K562 (cell line): ENCODE data around the gene GNAL. TPM values are rescaled to one million over a fixed set of nuclear protein-coding genes. Genes with fewer than 3 reads are reported as not detected.

ENCODE experiments used
- ARID1B ChIP-seq: fragments of 450-650 bp; IDR thresholded peaks from 2 replicates; pipeline ENCODE4 v1.6.1; 2016; ENCODE audit warnings: antibody characterized with exemption, mild to moderate bottlenecking, inconsistent platforms
- CBFA2T3 ChIP-seq: fragments of 450-650 bp; IDR thresholded peaks from 2 replicates; pipeline ENCODE4 v1.6.1; 2017
- CSDE1 ChIP-seq, 2 experiments: fragments of 450-650 bp; IDR thresholded peaks; 2 replicates each; pipeline ENCODE4 v1.6.1; 2016; ENCODE audit warnings: mild to moderate bottlenecking in 1 of 2
- DDX20 ChIP-seq: fragments of 450-650 bp; IDR thresholded peaks from 2 replicates; pipeline ENCODE4 v1.6.1; 2016; ENCODE audit warnings: missing genetic modification characterization, low read depth, mild to moderate bottlenecking, missing compliant biosample characterization, moderate library complexity
- DPF2 ChIP-seq: fragments of 450-650 bp; IDR thresholded peaks from 2 replicates; pipeline ENCODE4 v1.6.1; 2016
- FUS ChIP-seq: fragments of 200-400 bp; formaldehyde crosslinking; optimal IDR thresholded peaks from 2 replicates; pipeline ENCODE3; 2017; ENCODE audit warnings: low read depth, low read length
- GABPB2 ChIP-seq: fragments of 250-450 bp; sonication (Bioruptor Pico); conservative IDR thresholded peaks from 2 replicates; pipeline ENCODE4 v1.5.1; 2021; ENCODE audit warnings: mild to moderate bottlenecking
- HNRNPK ChIP-seq: fragments of 200-400 bp; formaldehyde crosslinking; IDR thresholded peaks from one replicate; pipeline ENCODE4 v1.6.1; 2018; ENCODE audit warnings: mild to moderate bottlenecking, low read depth, low read length; ENCODE audit not compliant: poor library complexity, severe bottlenecking
- IRF1 ChIP-seq: sonication (generic); formaldehyde crosslinking; IDR thresholded peaks from 2 replicates; pipeline ENCODE4 v1.8.0; 2022; ENCODE audit warnings: missing genetic modification reagents, mild to moderate bottlenecking, borderline replicate concordance
- MAFF ChIP-seq: IDR thresholded peaks from 2 replicates; pipeline ENCODE4 v1.6.1; 2012; ENCODE audit warnings: low read length, improper control_type of control experiment
- MAFG ChIP-seq: fragments of 450-650 bp; conservative IDR thresholded peaks from 2 replicates; pipeline ENCODE4 v1.6.1; 2016; ENCODE audit warnings: missing genetic modification characterization, missing compliant biosample characterization
- MCM3 ChIP-seq: fragments of 450-650 bp; IDR thresholded peaks from 2 replicates; pipeline ENCODE4 v1.6.1; 2016
- NCOA6 ChIP-seq: fragments of 450-650 bp; IDR thresholded peaks from 2 replicates; pipeline ENCODE4 v1.6.1; 2017; ENCODE audit warnings: mild to moderate bottlenecking
- NCOR1 ChIP-seq: fragments of 450-650 bp; IDR thresholded peaks from 2 replicates; pipeline ENCODE4 v1.6.1; 2016; ENCODE audit warnings: mild to moderate bottlenecking, moderate library complexity
- NFE2 ChIP-seq: IDR thresholded peaks from 2 replicates; pipeline ENCODE4 v1.6.1; 2014; ENCODE audit warnings: antibody characterized with exemption, low read depth
- NR1H2 ChIP-seq: sonication (generic); formaldehyde crosslinking; IDR thresholded peaks from 2 replicates; pipeline ENCODE4 v1.4.0; 2020; ENCODE audit warnings: mild to moderate bottlenecking, missing genetic modification reagents
- NR2C2 ChIP-seq, 2 experiments: fragments of 200-800 bp in 1 of 2; sonication (Bioruptor generic) in 1 of 2; sonication (generic) in 1 of 2; formaldehyde crosslinking in 1 of 2; IDR thresholded peaks; 2 replicates each; pipeline versions ENCODE4 v1.6.1 to v1.8.0; 2016 to 2022; ENCODE audit warnings: mild to moderate bottlenecking in 1 of 2, missing compliant biosample characterization in 1 of 2, missing genetic modification characterization in 1 of 2, missing genetic modification reagents in 1 of 2
- NRF1 ChIP-seq, 2 experiments: fragments of 450-650 bp; IDR thresholded peaks in 1 of 2; conservative IDR thresholded peaks in 1 of 2; 2 replicates each; pipeline ENCODE4 v1.6.1; 2014; ENCODE audit warnings: mild to moderate bottlenecking in 2 of 2
- POLR2G ChIP-seq: fragments of 200-400 bp; formaldehyde crosslinking; IDR thresholded peaks from 2 replicates; pipeline ENCODE4 v1.6.1; 2017; ENCODE audit warnings: low read depth, mild to moderate bottlenecking, antibody characterized with exemption, low read length, moderate library complexity
- TEAD1 ChIP-seq, 2 experiments: fragments of 450-650 bp in 1 of 2; sonication (generic) in 1 of 2; formaldehyde crosslinking; IDR thresholded peaks; 2 replicates each; pipeline versions ENCODE4 v1.4.0 to v1.8.0; 2020 to 2022; ENCODE audit warnings: mild to moderate bottlenecking in 2 of 2, missing genetic modification reagents in 1 of 2
- TFE3 ChIP-seq: fragments of 450-650 bp; formaldehyde crosslinking; IDR thresholded peaks from 2 replicates; pipeline ENCODE4 v1.4.0; 2020; ENCODE audit warnings: mild to moderate bottlenecking, mixed read lengths
- ZBTB2 ChIP-seq: fragments of 450-650 bp; IDR thresholded peaks from 2 replicates; pipeline ENCODE4 v1.6.1; 2016; ENCODE audit warnings: antibody characterized with exemption
- ZNF134 ChIP-seq: fragments of 250-450 bp; sonication (Bioruptor Pico); conservative IDR thresholded peaks from 2 replicates; pipeline ENCODE4 v1.4.0; 2020
- ZNF143 ChIP-seq: sonication (generic); formaldehyde crosslinking; IDR thresholded peaks from 2 replicates; pipeline ENCODE4 v1.9.0; 2022; ENCODE audit warnings: mild to moderate bottlenecking, missing genetic modification reagents
- ZNF316 ChIP-seq: fragments of 450-650 bp; IDR thresholded peaks from 2 replicates; pipeline ENCODE4 v1.6.1; 2016
- ZNF324 ChIP-seq: fragments of 250-450 bp; sonication (Bioruptor Pico); IDR thresholded peaks from 2 replicates; pipeline ENCODE4 v1.4.0; 2020; ENCODE audit warnings: mild to moderate bottlenecking
- ZNF696 ChIP-seq: fragments of 250-450 bp; sonication (Bioruptor Pico); conservative IDR thresholded peaks from 2 replicates; pipeline ENCODE4 v1.4.0; 2020; ENCODE audit warnings: mild to moderate bottlenecking, moderate library complexity
- ZNF76 ChIP-seq: fragments of 250-450 bp; sonication (Bioruptor Pico); IDR thresholded peaks from 2 replicates; pipeline ENCODE4 v1.4.0; 2020; ENCODE audit warnings: mild to moderate bottlenecking, moderate library complexity, borderline replicate concordance
- ZNF766 ChIP-seq: fragments of 200-800 bp; sonication (Bioruptor generic); conservative IDR thresholded peaks from 2 replicates; pipeline ENCODE4 v1.6.1; 2016; ENCODE audit warnings: missing genetic modification characterization, missing compliant biosample characterization
- ZNF77 ChIP-seq: fragments of 250-450 bp; sonication (Bioruptor Pico); IDR thresholded peaks from 2 replicates; pipeline ENCODE4 v1.5.0; 2020
- ZZZ3 ChIP-seq: fragments of 450-650 bp; IDR thresholded peaks from 2 replicates; pipeline ENCODE4 v1.6.1; 2016; ENCODE audit warnings: antibody characterized with exemption, mild to moderate bottlenecking, moderate library complexity
- polyA plus RNA-seq, 8 experiments: library from polyadenylated mRNA; depleted of rRNA in 4 of 8; stranded (reverse) in 5 of 8; unstranded in 3 of 8; fragments of >200 nt; fragmentation: Nextera tagmentation in 2 of 8; fragmentation: Illumina TruSeq in 1 of 8; extraction: Ambion mirVana in 2 of 8; extraction: Trizol in 1 of 8; gene quantifications; 2 replicates each; pipeline versions ENCODE4 v1.2.1 to v1.2.3, GENCODE V29; 2011 to 2014; ENCODE audit warnings: inconsistent platforms in 1 of 8, missing spikeins in 1 of 8
- total RNA-seq, 7 experiments: library from RNA; depleted of rRNA in 6 of 7; stranded (reverse); fragments of >200 nt in 6 of 7; fragmentation: Illumina TruSeq in 2 of 7; extraction: Trizol in 2 of 7; gene quantifications; 2 replicates each; pipeline versions ENCODE4 v1.2.1 to v1.2.3, GENCODE V29; 2011 to 2021; ENCODE audit warnings: low replicate concordance in 1 of 7

The GNAL gene
- total and polyA plus RNA-seq, 9 of the 15 experiments (the other 6 are each of a cell fraction or from before 2014, with no cell fraction given), result under 0.01 to 0.10 (median 0.01) TPM; not detected in 5

GRCh38 chr18:11849279-11849678 is 160.2 kb downstream of the GNAL start (continued):
- no peak for TF ChIP-seq TFE3 (CRISPR knock-in tag)
- TF ChIP-seq MCM3, result no peak
- TF ChIP-seq HNRNPK, result no peak
- TF ChIP-seq ZNF143 (CRISPR knock-in tag), result no peak
- no peak for TF ChIP-seq NRF1 (conservative IDR thresholded peaks at IDR 0.05 in 1 of 2, IDR thresholded peaks at IDR 0.05 in 1 of 2)
- TF ChIP-seq ZNF766 (CRISPR knock-in tag), result no peak
- no peak for TF ChIP-seq ZNF324
- peak; percentile 69; the same call in 1 of the 2 replicates for TF ChIP-seq ZNF316
- TF ChIP-seq MAFF, result 0 out of 2 replicates have a peak, but pooled peaks have one; percentile 13
- no peak for TF ChIP-seq FUS
- no peak for TF ChIP-seq POLR2G
- no peak for TF ChIP-seq DDX20
- TF ChIP-seq NR1H2, result no peak
- no peak for TF ChIP-seq ZNF76 (CRISPR knock-in tag)
- TF ChIP-seq GABPB2 (CRISPR knock-in tag), result no peak
- peak; percentile 13; the same call in 1 of the 2 replicates for TF ChIP-seq CBFA2T3
- TF ChIP-seq ZZZ3, result no peak
- peak; percentile 58; the same call in 1 of the 2 replicates for TF ChIP-seq MAFG (tag)
- TF ChIP-seq NCOA6, result no peak
- TF ChIP-seq IRF1 (CRISPR knock-in tag), result no peak
- no peak for TF ChIP-seq NR2C2 (CRISPR knock-in tag; IDR thresholded peaks at IDR 0.05)
- peak; percentile 7; the same call in 1 of the 2 replicates for TF ChIP-seq NR2C2 (tag; IDR thresholded peaks at IDR 0.05)
- peak; percentile 13; the same call in 1 of the 2 replicates for TF ChIP-seq ARID1B
- TF ChIP-seq NCOR1, result no peak
- peak; percentile 62; the same call in 1 of the 2 replicates for TF ChIP-seq DPF2
- TF ChIP-seq NFE2, result peak; percentile 64
- no peak for TF ChIP-seq ZBTB2
- TF ChIP-seq ZNF77 (CRISPR knock-in tag), result no peak
- TF ChIP-seq TEAD1 (CRISPR knock-in tag; IDR thresholded peaks at IDR 0.05), result no peak
- TF ChIP-seq ZNF696, result no peak
- TF ChIP-seq CSDE1 (IDR thresholded peaks at IDR 0.05), result no peak
- TF ChIP-seq ZNF134 (CRISPR knock-in tag), result no peak
